Loucy (cell line): Measurements from ENCODE around the gene EIF4E2.

Source experiments
- H2AFZ ChIP-seq: fragments of 200-600 bp; sonication (generic); 2 replicates; pipeline ENCODE4 v1.6.0; 2016; ENCODE audit warnings: antibody characterized with exemption, mild to moderate bottlenecking, low read length, moderate library complexity
- H3F3A ChIP-seq: fragments of 200-600 bp; 2 replicates; pipeline ENCODE4 v1.6.0; 2016; ENCODE audit warnings: antibody characterized with exemption, low read depth, mild to moderate bottlenecking
- H3K27me3 ChIP-seq: fragments of 200-600 bp; sonication (generic); 2 replicates; pipeline ENCODE4 v1.6.1; 2014; ENCODE audit warnings: low read length, mild to moderate bottlenecking; ENCODE audit not compliant: insufficient read depth, poor library complexity, severe bottlenecking
- H3K36me3 ChIP-seq: fragments of 200-600 bp; sonication (generic); 2 replicates; pipeline ENCODE4 v1.6.1; 2016; ENCODE audit warnings: low read length; ENCODE audit not compliant: insufficient read depth
- H3K4me1 ChIP-seq: fragments of 200-600 bp; sonication (generic); 2 replicates; pipeline ENCODE4 v1.5.1; 2014; ENCODE audit warnings: low read length, mild to moderate bottlenecking; ENCODE audit not compliant: insufficient read depth, poor library complexity, severe bottlenecking
- H3K4me2 ChIP-seq: fragments of 200-600 bp; sonication (generic); 2 replicates; pipeline ENCODE4 v1.6.0; 2014; ENCODE audit warnings: antibody characterized with exemption, low read length, low read depth, mild to moderate bottlenecking; ENCODE audit not compliant: poor library complexity, severe bottlenecking
- H3K4me3 ChIP-seq: fragments of 200-600 bp; sonication (generic); 2 replicates; pipeline ENCODE4 v1.5.1; 2014; ENCODE audit warnings: low read length, mild to moderate bottlenecking, mixed read lengths; ENCODE audit not compliant: poor library complexity, severe bottlenecking
- H3K79me2 ChIP-seq: fragments of 200-600 bp; sonication (generic); 2 replicates; pipeline ENCODE4 v1.6.1; 2014; ENCODE audit warnings: low read length; ENCODE audit not compliant: insufficient read depth
- H3K9ac ChIP-seq: fragments of 200-600 bp; sonication (generic); 2 replicates; pipeline ENCODE4 v1.6.0; 2014; ENCODE audit warnings: mild to moderate bottlenecking, low read depth, low read length, moderate library complexity; ENCODE audit not compliant: poor library complexity, severe bottlenecking
- H3K9me2 ChIP-seq: fragments of 200-600 bp; sonication (generic); replicated peaks from 2 replicates; pipeline ENCODE4 v1.6.1; 2016; ENCODE audit warnings: low read depth, low read length, mixed read lengths
- H3K9me3 ChIP-seq: fragments of 200-600 bp; sonication (generic); 2 replicates; pipeline ENCODE4 v1.6.1; 2014; ENCODE audit warnings: mild to moderate bottlenecking, antibody characterized with exemption, low read length, low read depth; ENCODE audit not compliant: insufficient read depth
- H4K20me1 ChIP-seq: fragments of 200-600 bp; sonication (generic); 2 replicates; pipeline ENCODE4 v1.6.0; 2014; ENCODE audit warnings: antibody characterized with exemption, low read length, mild to moderate bottlenecking; ENCODE audit not compliant: insufficient read depth, poor library complexity, severe bottlenecking
- EZH2phosphoT487 ChIP-seq: fragments of 200-600 bp; IDR thresholded peaks from 2 replicates; pipeline ENCODE4 v1.6.1; 2018; ENCODE audit warnings: antibody characterized with exemption, mild to moderate bottlenecking, moderate library complexity, borderline replicate concordance
- TF ChIP-seq, protein P1 (sequence below): fragments of 200-600 bp; sonication (generic); conservative IDR thresholded peaks from 2 replicates; pipeline ENCODE4 v1.5.1; 2014; ENCODE audit warnings: mild to moderate bottlenecking, antibody characterized with exemption, low read length

Gene EIF4E2

DNA sequence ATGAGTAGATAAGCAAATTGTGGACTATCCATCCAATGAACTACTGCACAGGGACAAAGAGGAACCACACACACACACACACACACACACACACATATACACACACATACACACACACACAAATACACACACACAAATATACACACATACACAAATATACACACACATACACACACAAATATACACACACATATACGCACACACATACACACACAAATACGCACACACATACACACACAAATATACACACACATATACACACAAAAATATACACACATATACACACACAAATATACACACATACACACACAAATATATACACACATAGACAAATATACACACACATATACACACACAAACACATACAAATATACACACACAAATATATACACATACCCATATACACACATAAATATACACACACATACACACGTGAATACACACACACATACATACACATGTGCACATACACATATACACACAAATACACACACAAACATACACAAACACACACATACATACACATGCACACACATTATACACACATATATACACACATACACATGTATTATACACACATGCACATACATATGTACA, 63.1 kb downstream of the EIF4E2 start:
- Histone ChIP-seq H3K4me2 (no peak overlapping the region), H3K36me3 (no peaks in the 10 kb centered on the region), H3K4me3 (no peak overlapping the region), H3F3A (no peaks in the 10 kb centered on the region), H3K9me2 (no peaks in the 10 kb centered on the region), H2AFZ (no peak overlapping the region), H3K9me3 (no peaks in the 10 kb centered on the region), H3K4me1 (no peaks in the 10 kb centered on the region), H3K79me2 (no peaks in the 10 kb centered on the region), H4K20me1 (no peaks in the 10 kb centered on the region), H3K9ac (no peak overlapping the region), H3K27me3 (no peaks in the 10 kb centered on the region)
- TF ChIP-seq EZH2phosphoT487 = no peak
- TF ChIP-seq, protein P1, sequence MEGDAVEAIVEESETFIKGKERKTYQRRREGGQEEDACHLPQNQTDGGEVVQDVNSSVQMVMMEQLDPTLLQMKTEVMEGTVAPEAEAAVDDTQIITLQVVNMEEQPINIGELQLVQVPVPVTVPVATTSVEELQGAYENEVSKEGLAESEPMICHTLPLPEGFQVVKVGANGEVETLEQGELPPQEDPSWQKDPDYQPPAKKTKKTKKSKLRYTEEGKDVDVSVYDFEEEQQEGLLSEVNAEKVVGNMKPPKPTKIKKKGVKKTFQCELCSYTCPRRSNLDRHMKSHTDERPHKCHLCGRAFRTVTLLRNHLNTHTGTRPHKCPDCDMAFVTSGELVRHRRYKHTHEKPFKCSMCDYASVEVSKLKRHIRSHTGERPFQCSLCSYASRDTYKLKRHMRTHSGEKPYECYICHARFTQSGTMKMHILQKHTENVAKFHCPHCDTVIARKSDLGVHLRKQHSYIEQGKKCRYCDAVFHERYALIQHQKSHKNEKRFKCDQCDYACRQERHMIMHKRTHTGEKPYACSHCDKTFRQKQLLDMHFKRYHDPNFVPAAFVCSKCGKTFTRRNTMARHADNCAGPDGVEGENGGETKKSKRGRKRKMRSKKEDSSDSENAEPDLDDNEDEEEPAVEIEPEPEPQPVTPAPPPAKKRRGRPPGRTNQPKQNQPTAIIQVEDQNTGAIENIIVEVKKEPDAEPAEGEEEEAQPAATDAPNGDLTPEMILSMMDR = no peak

DNA sequence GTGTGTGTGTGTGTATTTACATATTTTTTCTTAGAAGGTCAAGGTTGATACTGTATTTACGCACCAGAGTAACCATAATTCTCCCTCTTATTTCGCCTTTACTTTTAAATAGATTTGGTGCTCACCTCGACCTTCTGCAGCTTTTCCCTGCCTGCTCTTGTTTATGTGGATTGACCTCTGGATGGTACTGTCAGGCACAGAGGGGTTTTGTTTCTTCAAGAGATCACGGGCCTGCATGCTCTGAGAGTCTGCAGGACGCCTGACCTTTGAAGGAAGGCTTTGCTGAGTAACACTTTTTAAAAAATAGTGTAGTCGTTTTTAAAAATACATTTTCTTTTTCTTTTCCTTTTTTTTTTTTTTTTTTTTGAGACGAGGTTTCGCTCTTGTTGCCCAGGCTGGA, 64.8 kb downstream of the EIF4E2 start:
- no peaks in the 10 kb centered on the region for H3K36me3 ChIP-seq
- no peaks in the 10 kb centered on the region for H3K9me2 ChIP-seq
- H3K79me2 ChIP-seq = no peaks in the 10 kb centered on the region
- no peak overlapping the region for H3K4me2 ChIP-seq
- H3K4me1 ChIP-seq = no peaks in the 10 kb centered on the region
- H3F3A ChIP-seq = no peaks in the 10 kb centered on the region
- H3K4me3 ChIP-seq = no peak overlapping the region
- H3K27me3 ChIP-seq = no peaks in the 10 kb centered on the region
- TF ChIP-seq EZH2phosphoT487 = no peak
- TF ChIP-seq, protein P1 = no peak
- no peak overlapping the region for H2AFZ ChIP-seq
- no peaks in the 10 kb centered on the region for H4K20me1 ChIP-seq
- no peak overlapping the region for H3K9ac ChIP-seq
- no peaks in the 10 kb centered on the region for H3K9me3 ChIP-seq
